HCT116 (cell line): ENCODE data around the gene GNAI1. TPM values are rescaled to one million over a fixed set of nuclear protein-coding genes. Genes with fewer than 3 reads are reported as not detected.

Experiments used
- ATAC-seq: fragments of 200-7000 bp; cut with Tn5 transposase; 2 replicates; pipeline ENCODE4 v1.9.1; 2020; ENCODE audit warnings: mild to moderate bottlenecking, moderate library complexity
- BruUV-seq: library from RNA; stranded (reverse); fragments of 400-500 nt; replicated peaks from 2 replicates; lab custom pipeline; 2021; lab: Mats Ljungman, UMichigan
- CTCF ChIA-PET: fragments of 300-600 bp; sonication (Branson Sonifier 250); formaldehyde crosslinking; loops from one replicate; lab custom pipeline; 2021; ENCODE audit warnings: antibody characterized with exemption; lab: Charles Lee
- POLR2A ChIA-PET: fragments of 300-600, 350-600 bp; sonication (Branson Sonifier 250); formaldehyde crosslinking; loops from one replicate; lab custom pipeline; 2021; ENCODE audit warnings: antibody characterized with exemption; lab: Charles Lee
- RAD21 ChIA-PET, 2 experiments: fragments of 300-600 bp; sonication (Branson Sonifier 250); formaldehyde crosslinking; loops; one replicate each; lab custom pipeline; 2023; ENCODE audit warnings: low total read pairs in 2 of 2; ENCODE audit not compliant: uncharacterized antibody in 2 of 2, unreplicated experiment in 2 of 2, low non-redundant PET in 1 of 2; lab: Charles Lee
- DNase-seq: peaks from one replicate; pipeline ENCODE4 v3.0.0-alpha.2; 2010; ENCODE audit warnings: low read depth, low spot score
- H2AFZ ChIP-seq: fragments of 200-600 bp; shearing (Covaris generic), sonication (generic); 2 replicates; pipeline ENCODE4 v1.6.1; 2017; ENCODE audit warnings: low read depth, mixed run types, mixed read lengths, antibody characterized with exemption, low read length; ENCODE audit not compliant: poor library complexity, severe bottlenecking
- H3K27ac ChIP-seq: 2 replicates; pipeline ENCODE4 v1.5.1; 2012; ENCODE audit warnings: low read depth, low read length
- H3K27me3 ChIP-seq: fragments of 200-600 bp; sonication (generic); 2 replicates; pipeline ENCODE4 v1.6.1; 2016; ENCODE audit warnings: mixed run types, low read length, mixed read lengths; ENCODE audit not compliant: insufficient read depth
- H3K36me3 ChIP-seq, 2 experiments: fragments of 200-500 bp in 1 of 2; fragments of 200-600 bp in 1 of 2; sonication (Bioruptor generic) in 1 of 2; sonication (generic) in 1 of 2; 2 replicates each; pipeline versions ENCODE4 v1.5.1 to v1.6.1; 2014 to 2016; ENCODE audit warnings: low read length in 2 of 2, inconsistent platforms in 1 of 2, mixed read lengths in 1 of 2, mixed run types in 1 of 2; ENCODE audit not compliant: insufficient read depth in 2 of 2, control insufficient read depth in 1 of 2
- H3K4me1 ChIP-seq, 2 experiments: fragments of 200-600 bp in 1 of 2; sonication (generic) in 1 of 2; 2 replicates each; pipeline versions ENCODE4 v1.5.1 to v1.6.1; 2012 to 2017; ENCODE audit warnings: low read length in 2 of 2, inconsistent platforms in 1 of 2, mild to moderate bottlenecking in 1 of 2, mixed read lengths in 1 of 2, mixed run types in 1 of 2, moderate library complexity in 1 of 2; ENCODE audit not compliant: insufficient read depth in 2 of 2, control insufficient read depth in 1 of 2
- H3K4me2 ChIP-seq: fragments of 200-600 bp; sonication (generic); 2 replicates; pipeline ENCODE4 v1.6.1; 2017; ENCODE audit warnings: mixed run types, low read length, mixed read lengths
- H3K4me3 ChIP-seq, 2 experiments: fragments of 200-600 bp in 1 of 2; sonication (generic) in 1 of 2; replicated peaks in 1 of 2; 2 replicates each; pipeline ENCODE4 v1.5.1; 2011 to 2016; ENCODE audit warnings: low read length in 2 of 2, control low read depth in 1 of 2, low read depth in 1 of 2, mild to moderate bottlenecking in 1 of 2, mixed read lengths in 1 of 2, mixed run types in 1 of 2
- H3K79me2 ChIP-seq: fragments of 200-600 bp; sonication (generic); 2 replicates; pipeline ENCODE4 v1.6.1; 2017; ENCODE audit warnings: mild to moderate bottlenecking, mixed run types, low read length, moderate library complexity, mixed read lengths; ENCODE audit not compliant: insufficient read depth
- H3K9ac ChIP-seq: fragments of 200-600 bp; sonication (generic); 2 replicates; pipeline ENCODE4 v1.6.1; 2016; ENCODE audit warnings: low read length, mixed read lengths
- H3K9me2 ChIP-seq: fragments of 200-600 bp; sonication (generic), shearing (Covaris generic); 2 replicates; pipeline ENCODE4 v1.6.1; 2017; ENCODE audit warnings: mixed run types, mild to moderate bottlenecking, moderate library complexity; ENCODE audit not compliant: insufficient read depth
- H3K9me3 ChIP-seq, 2 experiments: fragments of 200-500 bp in 1 of 2; fragments of 200-600 bp in 1 of 2; sonication (Bioruptor generic) in 1 of 2; sonication (generic) in 1 of 2; 2 replicates each; pipeline ENCODE4 v1.6.1; 2014 to 2017; ENCODE audit warnings: low read length in 2 of 2, mixed read lengths in 2 of 2, inconsistent platforms in 1 of 2, low read depth in 1 of 2, mild to moderate bottlenecking in 1 of 2, mixed run types in 1 of 2, moderate library complexity in 1 of 2; ENCODE audit not compliant: control insufficient read depth in 1 of 2, insufficient read depth in 1 of 2
- H4K20me1 ChIP-seq: fragments of 200-600 bp; sonication (generic), shearing (Covaris generic); 2 replicates; pipeline ENCODE4 v1.6.1; 2017; ENCODE audit warnings: mixed run types, mild to moderate bottlenecking, moderate library complexity; ENCODE audit not compliant: insufficient read depth
- CBX3 ChIP-seq: IDR thresholded peaks from 2 replicates; pipeline ENCODE4 v1.6.1; 2012; ENCODE audit warnings: low read depth
- CEBPB ChIP-seq: IDR thresholded peaks from 2 replicates; pipeline ENCODE4 v1.6.1; 2012; ENCODE audit warnings: low read depth
- EGR1 ChIP-seq: IDR thresholded peaks from 2 replicates; pipeline ENCODE4 v1.6.1; 2012; ENCODE audit warnings: low read depth
- ELF1 ChIP-seq: IDR thresholded peaks from 2 replicates; pipeline ENCODE4 v1.6.1; 2012; ENCODE audit warnings: low read depth, borderline replicate concordance
- EZH2 ChIP-seq: fragments of 200-600 bp; sonication (generic); IDR thresholded peaks from 2 replicates; pipeline ENCODE4 v1.6.1; 2017; ENCODE audit warnings: antibody characterized with exemption, mixed run types
- EZH2phosphoT487 ChIP-seq: fragments of 200-600 bp; IDR thresholded peaks from 2 replicates; pipeline ENCODE4 v1.6.1; 2018; ENCODE audit warnings: antibody characterized with exemption, borderline replicate concordance
- FOSL1 ChIP-seq: IDR thresholded peaks from 2 replicates; pipeline ENCODE4 v1.6.1; 2012; ENCODE audit warnings: low read depth
- JUND ChIP-seq: IDR thresholded peaks from 2 replicates; pipeline ENCODE4 v1.6.1; 2012
- POLR2A ChIP-seq: IDR thresholded peaks from 2 replicates; pipeline ENCODE4 v1.7.0; 2011; ENCODE audit warnings: borderline replicate concordance; ENCODE audit not compliant: insufficient read depth, insufficient read length; ENCODE audit errors: extremely low read depth
- RAD21 ChIP-seq: IDR thresholded peaks from 2 replicates; pipeline ENCODE4 v1.6.1; 2012; ENCODE audit warnings: low read depth, mild to moderate bottlenecking
- SIN3A ChIP-seq: IDR thresholded peaks from 2 replicates; pipeline ENCODE4 v1.6.1; 2012; ENCODE audit warnings: low read depth
- SP1 ChIP-seq: IDR thresholded peaks from 2 replicates; pipeline ENCODE4 v1.6.1; 2012; ENCODE audit warnings: low read depth
- SRF ChIP-seq: IDR thresholded peaks from 2 replicates; pipeline ENCODE4 v1.6.1; 2012; ENCODE audit warnings: low read depth
- TCF7L2 ChIP-seq: IDR thresholded peaks from 2 replicates; pipeline ENCODE4 v1.7.0; 2011; ENCODE audit warnings: borderline replicate concordance, inconsistent platforms; ENCODE audit not compliant: insufficient read depth, insufficient read length; ENCODE audit errors: extremely low read depth
- YY1 ChIP-seq: IDR thresholded peaks from 2 replicates; pipeline ENCODE4 v1.6.1; 2011; ENCODE audit warnings: low read length, low read depth, moderate library complexity, mild to moderate bottlenecking; ENCODE audit not compliant: insufficient replicate concordance; ENCODE audit errors: extremely low read depth
- ZFX ChIP-seq: fragments of 450-650 bp; IDR thresholded peaks from 2 replicates; pipeline ENCODE4 v1.6.1; 2017
- ZNF274 ChIP-seq: fragments of 200-500 bp; sonication (Bioruptor generic); IDR thresholded peaks from 2 replicates; pipeline ENCODE4 v1.6.1; 2014; ENCODE audit warnings: mild to moderate bottlenecking, low read depth, low read length, inconsistent platforms
- intact Hi-C: fragments of 100-400 bp; cut with micrococcal nuclease; formaldehyde crosslinking; loops from 2 replicates; pipeline ENCODE4 v1.10.0; 2022
- total RNA-seq: library from RNA; stranded (reverse); gene quantifications from one replicate; pipeline ENCODE4 v1.2.1, GENCODE V29; 2021; ENCODE audit not compliant: unreplicated experiment
- TF ChIP-seq, protein P1 (sequence below): IDR thresholded peaks from 2 replicates; pipeline ENCODE4 v1.6.1; 2011; ENCODE audit warnings: mild to moderate bottlenecking, low read length, moderate library complexity; ENCODE audit not compliant: insufficient replicate concordance; ENCODE audit errors: extremely low read depth
- TF ChIP-seq, protein P2 (sequence below): IDR thresholded peaks from 2 replicates; pipeline ENCODE4 v1.6.1; 2012
- TF ChIP-seq, protein P3 (sequence below): IDR thresholded peaks from 2 replicates; pipeline ENCODE4 v1.6.1; 2012; ENCODE audit warnings: low read depth

Gene GNAI1
- total RNA-seq, 1 experiment from 2014 or later: 148 TPM

DNA sequence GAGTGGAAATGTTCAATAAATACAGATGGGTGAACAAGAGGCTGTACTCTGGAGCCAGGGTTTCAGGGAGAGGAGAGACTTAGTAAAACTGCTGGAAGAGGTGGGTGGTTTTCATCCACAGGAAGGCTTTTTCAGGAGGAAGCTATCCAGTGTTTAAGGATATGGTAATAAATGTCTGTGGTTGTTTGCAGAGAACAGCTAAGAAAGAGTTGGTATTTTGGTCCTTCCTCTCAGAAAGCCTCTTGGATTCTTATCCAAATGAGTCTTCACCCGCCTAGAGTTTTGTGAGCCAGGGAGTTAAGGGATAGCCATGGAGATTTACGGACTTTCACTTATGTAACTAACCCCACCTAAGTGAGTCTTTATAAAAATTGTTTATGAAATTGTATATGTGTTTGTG, 95.7 kb downstream of the GNAI1 start:
- no peak overlapping the region for H2AFZ ChIP-seq
- H3K27me3 ChIP-seq: no peaks in the 10 kb centered on the region
- no TSS peak for BruUV-seq
- TF ChIP-seq CBX3 (no peak), FOSL1 (no peak), POLR2A (no peak), ZFX (no peak), YY1 (no peak), SIN3A (no peak), ELF1 (no peak), EZH2 (no peak), TCF7L2 (no peak), CEBPB (no peak), EGR1 (no peak), EZH2phosphoT487 (no peak), SRF (no peak), JUND (no peak), SP1 (no peak), RAD21 (no peak), ZNF274 (no peak)
- TF ChIP-seq, protein P1, sequence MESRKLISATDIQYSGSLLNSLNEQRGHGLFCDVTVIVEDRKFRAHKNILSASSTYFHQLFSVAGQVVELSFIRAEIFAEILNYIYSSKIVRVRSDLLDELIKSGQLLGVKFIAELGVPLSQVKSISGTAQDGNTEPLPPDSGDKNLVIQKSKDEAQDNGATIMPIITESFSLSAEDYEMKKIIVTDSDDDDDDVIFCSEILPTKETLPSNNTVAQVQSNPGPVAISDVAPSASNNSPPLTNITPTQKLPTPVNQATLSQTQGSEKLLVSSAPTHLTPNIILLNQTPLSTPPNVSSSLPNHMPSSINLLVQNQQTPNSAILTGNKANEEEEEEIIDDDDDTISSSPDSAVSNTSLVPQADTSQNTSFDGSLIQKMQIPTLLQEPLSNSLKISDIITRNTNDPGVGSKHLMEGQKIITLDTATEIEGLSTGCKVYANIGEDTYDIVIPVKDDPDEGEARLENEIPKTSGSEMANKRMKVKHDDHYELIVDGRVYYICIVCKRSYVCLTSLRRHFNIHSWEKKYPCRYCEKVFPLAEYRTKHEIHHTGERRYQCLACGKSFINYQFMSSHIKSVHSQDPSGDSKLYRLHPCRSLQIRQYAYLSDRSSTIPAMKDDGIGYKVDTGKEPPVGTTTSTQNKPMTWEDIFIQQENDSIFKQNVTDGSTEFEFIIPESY: no peak
- TF ChIP-seq, protein P2, sequence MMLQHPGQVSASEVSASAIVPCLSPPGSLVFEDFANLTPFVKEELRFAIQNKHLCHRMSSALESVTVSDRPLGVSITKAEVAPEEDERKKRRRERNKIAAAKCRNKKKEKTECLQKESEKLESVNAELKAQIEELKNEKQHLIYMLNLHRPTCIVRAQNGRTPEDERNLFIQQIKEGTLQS: no peak
- TF ChIP-seq, protein P3, sequence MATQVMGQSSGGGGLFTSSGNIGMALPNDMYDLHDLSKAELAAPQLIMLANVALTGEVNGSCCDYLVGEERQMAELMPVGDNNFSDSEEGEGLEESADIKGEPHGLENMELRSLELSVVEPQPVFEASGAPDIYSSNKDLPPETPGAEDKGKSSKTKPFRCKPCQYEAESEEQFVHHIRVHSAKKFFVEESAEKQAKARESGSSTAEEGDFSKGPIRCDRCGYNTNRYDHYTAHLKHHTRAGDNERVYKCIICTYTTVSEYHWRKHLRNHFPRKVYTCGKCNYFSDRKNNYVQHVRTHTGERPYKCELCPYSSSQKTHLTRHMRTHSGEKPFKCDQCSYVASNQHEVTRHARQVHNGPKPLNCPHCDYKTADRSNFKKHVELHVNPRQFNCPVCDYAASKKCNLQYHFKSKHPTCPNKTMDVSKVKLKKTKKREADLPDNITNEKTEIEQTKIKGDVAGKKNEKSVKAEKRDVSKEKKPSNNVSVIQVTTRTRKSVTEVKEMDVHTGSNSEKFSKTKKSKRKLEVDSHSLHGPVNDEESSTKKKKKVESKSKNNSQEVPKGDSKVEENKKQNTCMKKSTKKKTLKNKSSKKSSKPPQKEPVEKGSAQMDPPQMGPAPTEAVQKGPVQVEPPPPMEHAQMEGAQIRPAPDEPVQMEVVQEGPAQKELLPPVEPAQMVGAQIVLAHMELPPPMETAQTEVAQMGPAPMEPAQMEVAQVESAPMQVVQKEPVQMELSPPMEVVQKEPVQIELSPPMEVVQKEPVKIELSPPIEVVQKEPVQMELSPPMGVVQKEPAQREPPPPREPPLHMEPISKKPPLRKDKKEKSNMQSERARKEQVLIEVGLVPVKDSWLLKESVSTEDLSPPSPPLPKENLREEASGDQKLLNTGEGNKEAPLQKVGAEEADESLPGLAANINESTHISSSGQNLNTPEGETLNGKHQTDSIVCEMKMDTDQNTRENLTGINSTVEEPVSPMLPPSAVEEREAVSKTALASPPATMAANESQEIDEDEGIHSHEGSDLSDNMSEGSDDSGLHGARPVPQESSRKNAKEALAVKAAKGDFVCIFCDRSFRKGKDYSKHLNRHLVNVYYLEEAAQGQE: no peak
- ATAC-seq (no peak), DNase-seq (no peak)
- no peaks in the 10 kb centered on the region for H3K36me3 ChIP-seq
- H4K20me1 ChIP-seq: no peaks in the 10 kb centered on the region
- no peak overlapping the region for H3K9ac ChIP-seq
- intact Hi-C loops: no loop called here
- ChIA-PET RAD21 (no interaction called here), POLR2A (no interaction called here), CTCF (no interaction called here)
- H3K4me2 ChIP-seq: no peak overlapping the region
- no peaks in the 10 kb centered on the region for H3K79me2 ChIP-seq
- H3K4me3 ChIP-seq: no peak overlapping the region
- H3K4me1 ChIP-seq: peaks cover 0 to 12% of the 10 kb centered on the region in 2 experiments; a peak in 1 of 4 replicates
- H3K9me3 ChIP-seq: no peaks in the 10 kb centered on the region
- no peaks in the 10 kb centered on the region for H3K9me2 ChIP-seq
- no peak overlapping the region for H3K27ac ChIP-seq
